Keratinocyte (primary cell): Measurements from ENCODE around the gene RYR2. TPM values are rescaled to one million over a fixed set of nuclear protein-coding genes. Genes with fewer than 3 reads are reported as not detected.

Experiments
- DNase-seq: peaks from one replicate; pipeline ENCODE4 v3.0.0-alpha.2; 2011; ENCODE audit warnings: low read depth, missing footprints, low spot score
- FAIRE-seq: peaks from 2 replicates; lab custom pipeline; 2011; peaks lifted over from hg19 to GRCh38; lab: Jason Lieb, UNC
- H2AFZ ChIP-seq: 2 replicates; pipeline ENCODE4 v1.6.0; 2012; ENCODE audit warnings: low read length, control low read depth, inconsistent platforms; ENCODE audit not compliant: control insufficient read depth
- H3K27ac ChIP-seq: 2 replicates; pipeline ENCODE4 v1.5.1; 2011; ENCODE audit warnings: low read length; ENCODE audit not compliant: control insufficient read depth, insufficient read depth
- H3K27me3 ChIP-seq: 3 replicates; pipeline ENCODE4 v1.6.0; 2011; ENCODE audit warnings: low read length; ENCODE audit not compliant: control insufficient read depth, insufficient read depth; ENCODE audit errors: extremely low read depth
- H3K36me3 ChIP-seq, 2 experiments: 2 replicates in 1 of 2; 3 replicates in 1 of 2; pipeline ENCODE4 v1.5.1; 2011; ENCODE audit warnings: low read length in 2 of 2, mild to moderate bottlenecking in 1 of 2; ENCODE audit not compliant: control insufficient read depth in 2 of 2, insufficient read depth in 2 of 2; ENCODE audit errors: extremely low read depth in 1 of 2
- H3K4me1 ChIP-seq: 3 replicates; pipeline ENCODE4 v1.5.1; 2011; ENCODE audit warnings: low read length; ENCODE audit not compliant: control insufficient read depth, insufficient read depth; ENCODE audit errors: extremely low read depth
- H3K4me2 ChIP-seq: 3 replicates; pipeline ENCODE4 v1.6.0; 2011; ENCODE audit warnings: low read depth, low read length; ENCODE audit not compliant: control insufficient read depth, insufficient read depth; ENCODE audit errors: extremely low read depth
- H3K4me3 ChIP-seq, 3 experiments: fragments of 200-600 bp in 1 of 3; sonication (generic) in 1 of 3; 2 replicates in 2 of 3; 3 replicates in 1 of 3; pipeline ENCODE4 v1.5.1; 2011 to 2016; ENCODE audit warnings: low read length in 3 of 3, mild to moderate bottlenecking in 3 of 3, control low read depth in 2 of 3, inconsistent platforms in 1 of 3, low read depth in 1 of 3, mixed read lengths in 1 of 3, mixed run types in 1 of 3, moderate library complexity in 1 of 3; ENCODE audit not compliant: control insufficient read depth in 2 of 3, insufficient read depth in 2 of 3; ENCODE audit errors: extremely low read depth in 1 of 3
- H3K79me2 ChIP-seq: 2 replicates; pipeline ENCODE4 v1.6.0; 2012; ENCODE audit warnings: low read length; ENCODE audit not compliant: control insufficient read depth, insufficient read depth
- H3K9ac ChIP-seq: 3 replicates; pipeline ENCODE4 v1.6.0; 2011; ENCODE audit warnings: low read length; ENCODE audit not compliant: control insufficient read depth, insufficient read depth; ENCODE audit errors: extremely low read depth
- H3K9me1 ChIP-seq: 3 replicates; pipeline ENCODE4 v1.6.0; 2011; ENCODE audit warnings: low read length; ENCODE audit not compliant: control insufficient read depth, insufficient read depth; ENCODE audit errors: extremely low read depth
- H3K9me3 ChIP-seq: 2 replicates; pipeline ENCODE4 v1.5.1; 2012; ENCODE audit warnings: low read depth, low read length; ENCODE audit not compliant: control insufficient read depth
- H4K20me1 ChIP-seq: 3 replicates; pipeline ENCODE4 v1.6.0; 2011; ENCODE audit warnings: low read length; ENCODE audit not compliant: control insufficient read depth, insufficient read depth; ENCODE audit errors: extremely low read depth
- CTCF ChIP-seq, 3 experiments: IDR thresholded peaks in 1 of 3; conservative IDR thresholded peaks in 1 of 3; optimal IDR thresholded peaks in 1 of 3; 2 replicates in 2 of 3; 3 replicates in 1 of 3; pipeline versions ENCODE3 to v1.5.1; 2011; ENCODE audit warnings: low read length in 3 of 3, mild to moderate bottlenecking in 3 of 3, moderate library complexity in 2 of 3, control low read depth in 1 of 3, inconsistent platforms in 1 of 3; ENCODE audit not compliant: insufficient read depth in 2 of 3; ENCODE audit errors: extremely low read depth in 1 of 3
- EZH2 ChIP-seq: IDR thresholded peaks from one replicate; pipeline ENCODE4 v1.6.1; 2012; ENCODE audit warnings: inconsistent platforms, mild to moderate bottlenecking, low read length, moderate library complexity
- dilution Hi-C: fragments of 300-500 bp; cut with MboI; formaldehyde crosslinking; loops from one replicate; pipeline ENCODE4 v1.7.0; 2020; ENCODE audit warnings: low sequenced_read_pairs; ENCODE audit not compliant: extremely low pct_ligation_motif_present
- polyA plus RNA-seq, 5 experiments: library from polyadenylated mRNA; depleted of rRNA in 3 of 5; stranded (reverse) in 3 of 5; stranded (forward) in 1 of 5; unstranded in 1 of 5; fragments of >200 nt; gene quantifications; 1 replicate in 1 of 5; 2 replicates in 3 of 5; 3 replicates in 1 of 5; pipeline versions ENCODE4 v1.2.1 to v1.2.3, GENCODE V29; 2011 to 2012; ENCODE audit warnings: missing spikeins in 2 of 5, low read depth in 1 of 5, low replicate concordance in 1 of 5

RYR2 gene
- polyA plus RNA-seq, 1 donor (not counting 4 experiments of a cell fraction or from before 2014, with no cell fraction given) = 0.05 TPM

DNA sequence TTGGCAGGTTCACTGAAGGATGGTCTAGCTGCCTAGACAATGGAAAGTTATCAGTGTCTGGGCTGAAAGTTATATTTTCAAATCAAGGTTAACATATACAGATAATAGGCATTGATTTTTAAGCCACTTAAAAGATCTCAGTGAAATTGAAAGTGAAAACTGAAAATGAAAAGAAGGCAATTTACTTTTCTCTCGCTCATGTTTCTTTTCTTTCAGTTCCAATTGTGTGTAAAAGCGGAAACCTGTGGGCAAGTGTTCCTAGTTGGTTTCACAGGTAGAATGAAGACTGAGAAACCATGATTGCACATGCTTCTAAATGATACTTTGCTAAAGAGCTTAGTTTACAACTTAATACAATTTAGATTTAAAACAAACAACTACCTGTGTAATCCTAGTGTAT is 465.0 kb downstream of the RYR2 start:
- no peak overlapping the region for H3K27ac ChIP-seq
- no peaks in the 10 kb centered on the region for H3K27me3 ChIP-seq
- no peak overlapping the region for H3K4me2 ChIP-seq
- no peak overlapping the region for H3K4me3 ChIP-seq
- no peaks in the 10 kb centered on the region for H4K20me1 ChIP-seq
- dilution Hi-C loops = no loop called here
- no peak overlapping the region for H2AFZ ChIP-seq
- FAIRE-seq = no peak
- H3K9me1 ChIP-seq = no peaks in the 10 kb centered on the region
- H3K79me2 ChIP-seq = no peaks in the 10 kb centered on the region
- no peaks in the 10 kb centered on the region for H3K4me1 ChIP-seq
- H3K9me3 ChIP-seq = peaks cover 2% of the 10 kb centered on the region
- no peak for DNase-seq
- no peak overlapping the region for H3K9ac ChIP-seq
- TF ChIP-seq EZH2 (no peak), CTCF (optimal IDR thresholded peaks at IDR 0.05 in 1 of 3, IDR thresholded peaks at IDR 0.05 in 1 of 3, conservative IDR thresholded peaks at IDR 0.05 in 1 of 3; ENCODE audit: extremely low read depth in 1 of 3, insufficient read depth in 2 of 3, low read length in 3 of 3) (no peak)
- H3K36me3 ChIP-seq = no peaks in the 10 kb centered on the region

DNA sequence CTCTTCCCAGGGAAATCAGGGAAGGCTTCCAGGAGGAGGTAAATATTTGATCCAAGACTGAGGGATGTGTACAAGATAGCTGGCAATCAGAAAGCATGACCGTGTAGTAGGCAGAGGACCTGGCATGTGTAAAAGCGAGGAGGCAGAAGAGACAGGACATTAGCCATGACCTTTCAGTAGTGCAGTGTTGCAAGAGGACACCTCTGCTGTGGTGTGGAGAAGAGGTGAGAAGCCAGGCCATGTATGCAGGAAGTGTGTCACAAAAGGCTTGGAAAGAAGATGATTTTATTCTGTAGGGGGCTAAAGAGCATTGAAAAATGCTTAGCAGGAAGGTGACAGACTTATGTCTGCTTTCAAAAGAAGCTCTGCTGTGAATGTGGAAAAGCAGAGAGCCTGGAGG is 467.8 kb downstream of the RYR2 start:
- Histone ChIP-seq H2AFZ (no peak overlapping the region), H3K27ac (no peak overlapping the region), H3K4me1 (no peaks in the 10 kb centered on the region), H3K4me2 (no peak overlapping the region), H3K36me3 (no peaks in the 10 kb centered on the region), H3K9me3 (no peaks in the 10 kb centered on the region), H3K9ac (no peak overlapping the region), H4K20me1 (no peaks in the 10 kb centered on the region), H3K4me3 (no peak overlapping the region), H3K27me3 (no peaks in the 10 kb centered on the region), H3K79me2 (no peaks in the 10 kb centered on the region), H3K9me1 (no peaks in the 10 kb centered on the region)
- FAIRE-seq (no peak), DNase-seq (no peak)
- dilution Hi-C loops = no loop called here
- TF ChIP-seq EZH2 = no peak
- no peak for TF ChIP-seq CTCF (optimal IDR thresholded peaks at IDR 0.05 in 1 of 3, IDR thresholded peaks at IDR 0.05 in 1 of 3, conservative IDR thresholded peaks at IDR 0.05 in 1 of 3; ENCODE audit: extremely low read depth in 1 of 3, insufficient read depth in 2 of 3, low read length in 3 of 3)
